NCI-H2227 treated with DMSO at 0.1 percent for 48 hours (cell line): ENCODE measurements around the gene FAM50A.
"Not testable (repeated sequence)": the region's sequence is repeated elsewhere in the genome, so short reads cannot be mapped to it uniquely, and the experiment has no call there.

Experiments
- DNase-seq: peaks from one replicate; lab custom pipeline; 2025; lab: John Stamatoyannopoulos, UW

Gene FAM50A

DNA sequence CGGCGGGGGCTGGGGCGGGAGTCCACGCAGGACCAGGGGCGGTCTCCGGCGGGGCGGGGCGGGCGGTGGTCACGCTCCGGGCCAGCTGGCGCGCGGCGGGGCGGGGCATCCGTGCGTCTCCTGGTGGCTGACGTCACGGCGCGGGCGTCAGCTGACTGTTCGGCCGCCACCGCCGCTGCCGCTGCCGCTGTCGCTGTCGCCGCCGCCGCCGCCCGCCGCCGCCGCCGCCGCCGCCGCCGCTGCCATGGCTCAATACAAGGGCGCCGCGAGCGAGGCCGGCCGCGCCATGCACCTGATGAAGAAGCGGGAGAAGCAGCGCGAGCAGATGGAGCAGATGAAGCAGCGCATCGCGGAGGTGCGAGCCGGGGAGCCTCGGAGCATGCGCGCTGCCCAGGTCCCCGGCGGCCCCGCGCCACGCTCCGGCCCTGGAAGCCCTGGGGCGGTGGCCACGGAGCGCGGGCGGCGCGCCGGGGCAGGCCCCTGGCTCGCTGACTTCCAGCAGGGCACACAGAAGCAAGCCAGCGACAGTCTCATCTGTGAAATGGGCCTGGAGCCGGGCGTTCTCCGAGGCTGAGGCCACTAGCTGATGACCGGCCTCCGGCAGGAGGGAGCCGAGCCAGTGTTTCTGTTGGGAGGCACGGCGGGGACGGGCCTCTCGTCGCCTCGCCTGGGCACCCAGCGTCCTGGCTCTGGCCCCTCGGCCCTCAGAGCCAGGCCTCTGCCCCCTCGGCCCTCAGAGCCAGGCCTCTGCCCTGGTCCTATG lies at the start of gene FAM50A:
Gene FAM50A (plus strand): TSS at position 150 of the 763 bp plus-strand sequence. CDS start 95 bp downstream, at position 245.
- peak; percentile 49 for DNase-seq

DNA sequence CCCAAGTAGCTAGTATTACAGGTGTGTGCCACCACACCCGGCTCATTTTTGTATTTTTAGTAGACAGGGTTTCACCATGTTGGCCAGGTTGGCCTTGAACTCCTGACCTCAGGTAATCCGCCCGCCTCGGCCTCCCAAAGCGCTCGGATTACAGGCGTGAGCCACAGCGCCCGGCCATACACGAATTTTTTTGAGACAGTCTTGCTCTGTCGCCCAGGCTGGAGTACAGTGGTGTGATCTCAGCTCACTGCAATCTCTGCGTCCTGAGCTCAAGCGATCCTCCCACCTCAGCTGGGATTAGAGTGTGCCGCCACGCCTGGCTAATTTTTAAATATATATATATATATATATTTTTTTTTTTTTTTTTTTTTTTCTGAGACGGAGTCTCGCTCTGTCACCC lies 47.6 kb upstream of the FAM50A start:
- DNase-seq, result not testable (repeated sequence)

- peak; percentile 62 for DNase-seq
Measured at GRCh38 chrX:154396973-154397887, 46.7 kb upstream of the FAM50A start.

DNA sequence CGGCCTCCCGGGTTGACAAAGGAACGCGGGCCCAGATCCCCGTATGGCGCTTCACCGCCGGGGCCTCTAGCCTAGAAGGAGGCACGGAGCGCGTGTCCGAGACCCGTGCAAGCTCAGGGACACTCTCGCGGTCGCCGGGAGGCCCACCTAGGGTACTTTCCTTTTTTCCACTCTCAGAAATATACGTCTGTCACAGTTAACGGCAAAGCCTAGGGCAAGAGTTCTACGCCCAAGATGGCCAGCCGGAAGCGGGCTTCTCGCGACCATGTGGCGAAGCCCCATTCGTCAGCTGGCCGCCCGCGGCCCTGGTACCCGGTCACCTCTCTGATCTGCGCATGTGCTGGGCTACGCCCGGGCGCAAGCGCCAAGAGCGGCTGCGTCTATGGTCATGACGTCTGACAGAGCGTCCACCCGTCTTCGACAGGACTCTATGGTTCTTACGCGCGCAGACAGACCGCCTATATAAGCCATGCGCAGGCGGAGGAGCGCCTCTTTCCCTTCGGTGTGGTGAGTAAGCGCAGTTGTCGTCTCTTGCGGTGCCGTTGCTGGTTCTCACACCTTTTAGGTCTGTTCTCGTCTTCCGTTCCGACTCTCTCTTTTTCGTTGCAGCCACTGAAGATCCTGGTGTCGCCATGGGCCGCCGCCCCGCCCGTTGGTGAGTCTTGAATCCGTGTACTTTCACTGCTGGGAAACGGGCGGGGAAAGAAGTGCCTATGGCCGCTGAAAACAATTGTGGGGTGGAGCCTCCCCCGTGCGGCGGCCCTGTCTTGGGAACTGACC lies 45.9 kb upstream of the FAM50A start, which contains the start of gene RPL10:
Gene RPL10 (plus strand): TSS at position 490 of the 780 bp plus-strand sequence. CDS start 143 bp downstream, at position 633.
- peak; percentile 95 for DNase-seq

GRCh38 chrX:154398668-154399526 lies 45.0 kb upstream of the FAM50A start:
- DNase-seq, result peak; percentile 65

GRCh38 chrX:154399527-154400368 lies 44.2 kb upstream of the FAM50A start:
- no peak for DNase-seq

- DNase-seq, result not testable (repeated sequence)
Measured at GRCh38 chrX:154400369-154400817, 43.5 kb upstream of the FAM50A start.

DNA sequence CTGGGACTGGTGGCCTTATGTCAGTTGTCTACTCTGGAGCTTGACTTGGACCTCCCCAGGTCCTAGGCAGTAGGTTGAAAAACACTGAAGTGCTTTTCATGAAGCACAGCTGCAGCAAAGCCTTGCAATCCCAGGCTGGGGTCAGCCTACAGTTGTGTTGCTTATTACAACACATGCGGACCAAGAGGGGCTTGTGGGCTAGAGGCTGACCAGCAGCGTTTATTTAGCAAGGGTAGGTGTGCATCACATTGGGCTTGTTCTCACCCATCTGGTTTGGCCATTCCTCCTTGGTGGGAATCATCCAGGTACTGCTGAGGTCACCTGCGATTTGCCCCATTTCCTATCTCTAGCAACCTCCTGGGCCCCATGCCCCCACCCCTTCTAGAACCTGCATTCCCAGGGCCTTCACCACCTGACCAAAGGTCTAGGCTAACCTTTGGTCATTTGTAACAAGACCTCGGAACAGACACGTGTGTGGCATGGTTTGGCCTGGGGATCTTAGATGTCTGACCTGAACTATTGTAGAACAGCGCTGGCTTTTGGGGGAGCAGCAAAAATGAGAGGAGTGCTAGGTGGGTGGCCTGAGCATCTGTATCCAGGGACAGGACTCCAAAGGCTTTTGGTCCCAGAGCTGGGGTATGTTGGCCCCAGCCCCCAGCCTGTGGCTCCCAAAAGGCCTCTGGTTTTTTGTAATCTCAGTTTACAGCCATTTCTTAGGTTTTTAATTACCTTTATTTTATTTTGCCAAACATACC lies 42.7 kb upstream of the FAM50A start:
- DNase-seq, result no peak

- DNase-seq, result no peak
Measured at GRCh38 chrX:154401918-154402621, 41.9 kb upstream of the FAM50A start.

- DNase-seq, result no peak
Measured at GRCh38 chrX:154402622-154403127, 41.3 kb upstream of the FAM50A start.

DNA sequence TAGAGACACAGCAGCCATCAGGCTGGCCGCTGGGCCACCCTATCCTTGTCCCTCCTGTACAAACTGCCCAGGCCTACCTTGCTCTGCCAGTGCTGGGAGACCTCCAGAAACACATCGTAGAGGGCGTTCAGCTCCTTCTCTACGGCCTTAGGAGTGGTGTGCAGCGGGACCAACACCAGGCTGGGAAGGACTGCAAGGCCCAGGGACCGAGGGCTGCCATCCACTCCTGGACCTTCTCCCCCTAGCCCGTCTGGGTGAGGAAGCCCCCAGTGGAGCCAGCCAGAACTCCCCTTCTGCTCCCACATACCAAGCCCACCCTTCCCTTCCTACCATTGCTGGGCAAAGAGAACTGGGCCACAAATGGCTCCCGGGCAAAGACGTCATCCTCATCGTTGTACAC lies 40.7 kb upstream of the FAM50A start:
- no peak for DNase-seq

DNA sequence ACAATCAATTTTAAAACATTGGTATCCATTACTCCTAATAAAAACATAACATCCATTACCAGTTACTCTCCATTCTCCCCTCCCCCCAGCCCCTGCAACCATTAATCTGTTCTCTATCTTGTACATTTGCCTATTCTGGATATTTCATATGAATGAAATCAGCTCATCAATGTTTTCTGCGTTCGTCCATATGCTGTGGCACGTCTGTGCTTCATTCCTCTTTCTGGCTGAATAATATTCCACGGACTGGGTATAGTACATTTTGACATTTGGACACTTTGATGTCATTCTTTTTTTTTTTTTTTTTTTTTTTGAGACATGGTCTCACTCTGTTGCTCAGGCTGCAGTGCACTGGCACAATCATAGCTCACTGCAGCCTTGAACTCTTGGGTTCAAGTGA lies 40.1 kb upstream of the FAM50A start:
- DNase-seq, result no peak

GRCh38 chrX:154404625-154405192 lies 39.2 kb upstream of the FAM50A start:
- no peak for DNase-seq

DNA sequence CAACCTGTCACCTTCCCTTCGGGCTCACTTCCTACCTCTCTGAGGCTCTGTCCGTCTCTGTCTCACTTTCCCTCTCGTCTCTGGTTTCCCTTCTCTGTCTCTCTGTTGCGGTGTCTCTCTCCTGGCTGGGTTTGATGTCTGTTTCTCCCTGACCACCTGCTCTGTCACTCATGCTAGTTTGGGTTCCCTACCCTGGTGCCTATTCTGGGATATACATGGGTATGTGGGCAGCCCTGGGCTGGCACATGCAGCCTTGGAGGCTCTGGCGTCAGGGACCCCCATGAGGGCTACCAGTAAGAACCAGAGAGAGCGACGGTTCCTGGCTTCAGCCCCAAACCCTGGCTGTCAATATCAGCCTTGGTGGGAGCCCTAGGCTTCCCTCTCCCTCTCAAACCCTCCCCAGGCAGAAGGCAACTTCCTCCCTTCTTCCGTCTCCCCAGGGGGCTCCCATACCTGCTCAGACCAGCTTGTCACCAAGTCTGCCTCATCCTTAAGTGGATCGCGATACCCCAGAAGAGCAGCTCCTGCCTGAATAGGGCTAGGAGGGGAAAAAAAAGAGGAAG lies 35.2 kb upstream of the FAM50A start:
- DNase-seq, result no peak

GRCh38 chrX:154409222-154409871 lies 34.6 kb upstream of the FAM50A start, which contains the start of gene DNASE1L1:
Gene DNASE1L1, minus strand, starts transcription at chrX:154409254. Its CDS starts 3,686 bp downstream, at chrX:154405568.
- DNase-seq, result no peak

GRCh38 chrX:154411981-154412340 lies 32.0 kb upstream of the FAM50A start:
- peak; percentile 9 for DNase-seq

DNA sequence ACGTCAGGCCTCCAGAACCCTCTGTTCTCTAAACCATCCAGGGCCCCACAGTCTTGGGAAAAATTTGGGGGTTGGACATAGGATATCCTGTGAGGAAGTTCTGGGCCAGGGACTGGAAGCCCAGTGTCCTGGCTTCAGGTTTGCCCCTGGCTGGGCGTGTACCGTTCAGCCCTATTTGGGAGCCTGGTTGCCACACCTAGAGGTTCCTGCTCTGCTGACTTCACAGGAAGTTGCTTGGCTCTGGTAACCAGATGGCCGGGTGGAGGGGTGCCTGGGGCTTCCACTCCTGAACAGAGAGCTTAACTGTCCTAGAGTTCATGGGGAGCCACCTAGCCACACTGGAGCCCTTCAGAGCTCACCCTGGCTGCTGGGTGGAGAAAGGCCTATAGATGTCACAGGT lies 31.5 kb upstream of the FAM50A start:
- no peak for DNase-seq
